Adrenal gland (tissue), 5 donors: ENCODE results near the gene MUSTN1.

ENCODE experiments used
- CTCF ChIP-seq, 6 experiments: fragments of 450-650 bp in 4 of 6; fragments of 200-600 bp in 2 of 6; sonication (generic) in 1 of 6; IDR thresholded peaks; 1 replicate in 5 of 6; 2 replicates in 1 of 6; pipeline versions ENCODE4 v1.5.1 to v1.8.0; 2016 to 2021; ENCODE audit warnings: antibody characterized with exemption in 6 of 6, mild to moderate bottlenecking in 2 of 6, moderate library complexity in 1 of 6
- POLR2A ChIP-seq, 2 donors: fragments of 450-650 bp; IDR thresholded peaks; one replicate each; pipeline ENCODE4 v1.6.1; 2017; ENCODE audit warnings: antibody characterized with exemption in 2 of 2, mild to moderate bottlenecking in 2 of 2, moderate library complexity in 1 of 2
- donor health status: DM: no; HTN: no; CAD: no.

GRCh38 chr3:52852419-52852818 lies 17.6 kb upstream of the MUSTN1 start:
- TF ChIP-seq CTCF (IDR thresholded peaks at IDR 0.05), result no peak
- no peak for TF ChIP-seq POLR2A (IDR thresholded peaks at IDR 0.05)
